Measurements from ENCODE around the gene KIF6.

Gene KIF6

DNA sequence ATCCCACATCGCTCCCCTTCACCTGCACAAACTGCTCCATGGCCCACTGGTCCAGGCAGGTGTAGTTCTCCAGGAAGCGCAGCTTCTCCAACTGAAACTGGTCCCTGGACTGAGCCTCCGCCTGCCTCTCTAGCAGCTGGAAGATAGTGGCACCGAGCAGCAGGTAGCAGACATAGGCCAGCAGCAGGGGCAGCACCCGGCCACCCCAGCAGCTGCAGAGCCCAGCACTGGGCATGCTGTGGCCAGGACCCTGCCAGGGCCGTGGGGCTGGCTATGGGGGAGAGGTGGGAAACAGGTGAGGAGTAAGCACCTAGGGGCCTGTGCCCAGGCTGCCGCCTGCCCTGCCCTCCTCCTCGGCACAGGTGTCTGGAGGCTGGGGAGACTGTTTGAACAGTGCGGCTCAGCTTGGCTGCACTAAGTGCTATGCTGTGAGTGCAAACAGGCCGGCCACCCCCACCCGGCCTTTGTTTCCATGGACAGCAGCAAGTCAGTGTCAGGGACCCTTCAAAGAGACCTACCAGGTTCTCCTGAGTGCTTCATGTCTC, 402.8 kb downstream of the KIF6 start, which contains the start of gene KCNK16:
Gene KCNK16 (minus strand): TSS at position 397 of the 545 bp plus-strand sequence. CDS start 162 bp downstream, at position 235.
- no peak within 1 kb of the TSS for H3K4me3 ChIP-seq (ENCODE audit: insufficient read depth, low read depth, low read length, poor library complexity, severe bottlenecking)
- no peaks in the 10 kb centered on the region for H3K36me3 ChIP-seq (ENCODE audit: control insufficient read depth, insufficient read depth, low read length)
- H3K27me3 ChIP-seq (replicated peaks; ENCODE audit: control insufficient read depth, insufficient read depth, low read length, poor library complexity, severe bottlenecking): no peaks in the 10 kb centered on the region
- DNase-seq: no peak
- H3K27ac ChIP-seq (ENCODE audit: insufficient read depth, low read length, poor library complexity, severe bottlenecking): no peak within 1 kb of the TSS
- H3K9me3 ChIP-seq (ENCODE audit: control insufficient read depth, low read length): no peaks in the 10 kb centered on the region
- H3K4me1 ChIP-seq (ENCODE audit: control insufficient read depth, insufficient read depth, low read length, poor library complexity, severe bottlenecking): no peaks in the 10 kb centered on the region

DNA sequence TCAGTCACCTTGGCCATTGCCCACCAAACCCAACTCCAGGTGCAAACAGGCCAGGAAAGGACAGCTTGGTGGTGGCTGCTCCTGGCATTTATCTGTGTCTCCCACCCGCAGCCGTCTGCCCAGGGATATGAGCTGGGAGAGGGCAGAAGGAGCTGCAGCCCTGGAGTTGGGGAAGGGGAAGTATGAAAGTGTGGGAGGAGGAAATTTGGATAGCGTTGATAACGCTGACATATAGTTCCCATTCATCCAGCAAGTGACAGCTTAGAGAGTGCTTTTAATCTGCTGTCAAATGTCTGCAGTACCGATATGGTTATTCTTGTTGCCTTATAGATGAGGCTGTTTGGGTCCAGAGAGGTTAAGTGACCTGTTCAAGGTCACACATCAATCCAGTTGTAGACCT, 403.4 kb downstream of the KIF6 start:
- no peak for DNase-seq
- H3K4me3 ChIP-seq (ENCODE audit: insufficient read depth, low read depth, low read length, poor library complexity, severe bottlenecking): no peak overlapping the region
- H3K27me3 ChIP-seq (replicated peaks; ENCODE audit: control insufficient read depth, insufficient read depth, low read length, poor library complexity, severe bottlenecking): no peaks in the 10 kb centered on the region
- H3K4me1 ChIP-seq (ENCODE audit: control insufficient read depth, insufficient read depth, low read length, poor library complexity, severe bottlenecking): no peaks in the 10 kb centered on the region
- H3K36me3 ChIP-seq (ENCODE audit: control insufficient read depth, insufficient read depth, low read length): no peaks in the 10 kb centered on the region
- H3K9me3 ChIP-seq (ENCODE audit: control insufficient read depth, low read length): no peaks in the 10 kb centered on the region
- H3K27ac ChIP-seq (ENCODE audit: insufficient read depth, low read length, poor library complexity, severe bottlenecking): no peak overlapping the region

DNA sequence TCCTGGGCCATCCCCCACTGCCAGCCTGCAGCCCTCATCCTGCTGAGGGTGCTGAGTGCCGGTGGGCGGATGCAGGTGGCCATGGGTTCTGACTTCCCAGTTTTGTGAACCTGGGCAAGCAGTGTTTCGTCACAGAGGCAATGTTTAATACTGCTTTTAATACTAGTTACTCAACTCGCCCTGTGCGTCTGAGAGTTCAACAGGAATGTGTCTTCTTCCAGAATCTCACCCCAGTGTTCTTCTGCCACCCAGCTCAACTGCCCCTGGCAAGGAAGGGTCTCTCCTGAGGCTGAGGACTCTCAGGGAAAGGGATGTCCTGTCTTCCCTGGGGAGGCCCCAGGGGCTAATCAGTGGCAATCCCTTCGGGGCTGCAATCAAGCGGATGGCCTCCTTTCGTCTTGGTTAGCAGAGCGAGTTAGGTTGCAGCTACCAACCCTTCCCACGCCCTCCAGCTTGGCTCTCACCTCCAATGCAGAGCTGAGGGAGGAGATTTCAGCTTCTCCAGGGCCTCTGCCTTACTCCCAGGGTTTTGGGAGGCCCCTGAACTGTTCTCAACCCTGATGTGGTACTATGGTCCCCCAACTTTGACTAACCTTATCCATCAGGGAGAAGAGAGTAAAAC, 404.7 kb downstream of the KIF6 start:
- no peak overlapping the region for H3K27ac ChIP-seq (ENCODE audit: insufficient read depth, low read length, poor library complexity, severe bottlenecking)
- H3K4me3 ChIP-seq (ENCODE audit: insufficient read depth, low read depth, low read length, poor library complexity, severe bottlenecking): no peak overlapping the region
- peaks cover 3% of the 10 kb centered on the region for H3K27me3 ChIP-seq (replicated peaks; ENCODE audit: control insufficient read depth, insufficient read depth, low read length, poor library complexity, severe bottlenecking)
- DNase-seq: no peak
- no peaks in the 10 kb centered on the region for H3K36me3 ChIP-seq (ENCODE audit: control insufficient read depth, insufficient read depth, low read length)
- H3K9me3 ChIP-seq (ENCODE audit: control insufficient read depth, low read length): no peaks in the 10 kb centered on the region
- no peaks in the 10 kb centered on the region for H3K4me1 ChIP-seq (ENCODE audit: control insufficient read depth, insufficient read depth, low read length, poor library complexity, severe bottlenecking)

DNA sequence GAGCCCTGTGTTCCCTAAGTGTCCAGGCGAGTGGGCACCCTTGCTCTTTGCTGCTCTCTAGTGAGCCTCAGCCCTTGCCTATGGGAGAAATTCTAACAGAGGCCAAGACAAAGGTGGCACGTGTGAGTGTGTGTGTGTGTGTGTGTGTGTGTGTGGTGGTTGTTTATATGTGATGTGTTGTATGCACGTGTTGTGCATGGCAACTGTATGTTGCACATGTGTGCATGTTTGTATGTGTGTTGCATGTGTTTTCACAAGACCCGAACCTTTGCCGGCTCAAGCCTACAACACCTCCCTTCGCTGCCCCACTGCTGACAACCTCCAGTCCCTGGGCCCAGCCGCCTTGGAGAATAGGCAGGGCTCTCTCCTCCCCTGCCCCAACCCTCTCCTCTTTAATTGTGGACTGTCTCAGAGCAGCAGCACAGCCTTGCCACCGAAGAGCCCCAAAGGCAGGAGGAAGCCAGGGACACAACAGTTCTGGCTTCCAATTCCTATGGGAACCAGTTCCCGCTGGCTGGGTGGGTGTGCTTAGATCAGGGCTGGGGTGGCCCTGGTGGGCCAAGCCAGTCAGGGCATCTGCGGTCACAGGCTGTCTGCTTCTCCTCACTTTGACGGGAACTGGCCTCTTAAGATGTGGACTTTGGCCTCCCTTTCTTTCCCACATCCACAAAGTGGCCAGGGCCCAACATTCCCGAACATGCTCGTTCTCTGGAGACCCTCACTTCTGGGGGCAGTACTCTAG, 405.4 kb downstream of the KIF6 start:
- no peaks in the 10 kb centered on the region for H3K4me1 ChIP-seq (ENCODE audit: control insufficient read depth, insufficient read depth, low read length, poor library complexity, severe bottlenecking)

DNA sequence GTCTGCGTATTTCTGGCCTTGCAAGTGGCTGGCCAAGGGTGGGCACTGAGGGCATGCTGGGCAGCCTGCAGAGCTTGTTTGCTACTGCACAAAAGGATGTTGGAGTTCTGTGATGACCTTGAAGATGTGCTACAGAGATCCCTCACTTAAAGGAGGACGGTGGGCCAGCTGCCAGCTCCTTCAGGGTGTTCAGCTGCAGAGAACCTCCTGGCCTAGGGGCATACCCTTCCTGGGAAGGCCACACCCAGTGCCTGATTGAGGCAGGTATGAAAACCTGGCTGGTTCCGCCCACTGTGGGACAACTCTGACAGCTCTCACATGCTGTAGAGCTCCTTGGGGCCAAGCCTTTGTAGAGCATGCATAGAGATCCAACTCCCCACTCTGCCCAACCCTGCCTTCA, 408.0 kb downstream of the KIF6 start:
- Histone ChIP-seq H3K4me3 (ENCODE audit: insufficient read depth, low read depth, low read length, poor library complexity, severe bottlenecking) (no peak overlapping the region), H3K27ac (ENCODE audit: insufficient read depth, low read length, poor library complexity, severe bottlenecking) (no peak overlapping the region), H3K9me3 (ENCODE audit: control insufficient read depth, low read length) (no peaks in the 10 kb centered on the region), H3K4me1 (ENCODE audit: control insufficient read depth, insufficient read depth, low read length, poor library complexity, severe bottlenecking) (peaks cover 5% of the 10 kb centered on the region), H3K27me3 (replicated peaks; ENCODE audit: control insufficient read depth, insufficient read depth, low read length, poor library complexity, severe bottlenecking) (peaks cover 13% of the 10 kb centered on the region), H3K36me3 (ENCODE audit: control insufficient read depth, insufficient read depth, low read length) (no peaks in the 10 kb centered on the region)
- no peak for DNase-seq

More for the DNA sequence above, 405.4 kb downstream of the KIF6 start:
- Histone ChIP-seq H3K9me3 (ENCODE audit: control insufficient read depth, low read length) (no peaks in the 10 kb centered on the region), H3K36me3 (ENCODE audit: control insufficient read depth, insufficient read depth, low read length) (no peaks in the 10 kb centered on the region), H3K27me3 (replicated peaks; ENCODE audit: control insufficient read depth, insufficient read depth, low read length, poor library complexity, severe bottlenecking) (peaks cover 3% of the 10 kb centered on the region), H3K4me3 (ENCODE audit: insufficient read depth, low read depth, low read length, poor library complexity, severe bottlenecking) (no peak overlapping the region), H3K27ac (ENCODE audit: insufficient read depth, low read length, poor library complexity, severe bottlenecking) (no peak overlapping the region)
- DNase-seq: no peak

DNA sequence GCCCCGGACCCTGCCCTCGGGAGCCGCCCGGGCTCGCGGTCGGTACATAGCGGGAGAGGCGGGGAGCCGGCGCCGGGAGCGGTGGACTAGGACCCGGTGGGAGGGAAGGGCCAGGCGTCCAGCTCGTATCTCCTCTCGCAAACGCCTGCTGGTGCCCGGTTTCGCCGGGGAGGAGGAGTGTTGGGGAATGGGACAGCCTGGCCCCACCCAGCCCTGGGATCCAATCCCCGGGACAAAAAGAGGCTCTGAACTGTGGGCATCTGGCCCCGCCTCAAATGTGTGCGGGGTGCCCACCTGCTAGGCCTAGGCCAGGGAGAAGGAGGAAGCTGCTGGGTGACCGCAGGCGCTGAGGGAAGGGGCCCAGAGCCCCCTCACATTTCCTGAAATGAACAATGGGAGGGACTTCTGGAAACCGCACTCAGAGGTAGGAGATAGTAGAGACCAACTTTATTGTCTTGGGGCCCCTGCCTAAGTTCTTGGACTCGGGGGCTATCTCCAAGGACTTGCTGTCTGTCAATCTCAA, 410.9 kb downstream of the KIF6 start, which contains the start of gene KCNK17:
Gene KCNK17 (minus strand): TSS at position 147 of the 523 bp plus-strand sequence. CDS start 99 bp downstream, at position 48.
- H3K36me3 ChIP-seq (ENCODE audit: control insufficient read depth, insufficient read depth, low read length): no peaks in the 10 kb centered on the region
- no peak within 1 kb of the TSS for H3K4me3 ChIP-seq (ENCODE audit: insufficient read depth, low read depth, low read length, poor library complexity, severe bottlenecking)
- peaks cover 5% of the 10 kb centered on the region for H3K4me1 ChIP-seq (ENCODE audit: control insufficient read depth, insufficient read depth, low read length, poor library complexity, severe bottlenecking)
- no peak within 1 kb of the TSS for H3K27ac ChIP-seq (ENCODE audit: insufficient read depth, low read length, poor library complexity, severe bottlenecking)
- no peaks in the 10 kb centered on the region for H3K9me3 ChIP-seq (ENCODE audit: control insufficient read depth, low read length)
- no peak for DNase-seq
- peaks cover 13% of the 10 kb centered on the region for H3K27me3 ChIP-seq (replicated peaks; ENCODE audit: control insufficient read depth, insufficient read depth, low read length, poor library complexity, severe bottlenecking)

DNA sequence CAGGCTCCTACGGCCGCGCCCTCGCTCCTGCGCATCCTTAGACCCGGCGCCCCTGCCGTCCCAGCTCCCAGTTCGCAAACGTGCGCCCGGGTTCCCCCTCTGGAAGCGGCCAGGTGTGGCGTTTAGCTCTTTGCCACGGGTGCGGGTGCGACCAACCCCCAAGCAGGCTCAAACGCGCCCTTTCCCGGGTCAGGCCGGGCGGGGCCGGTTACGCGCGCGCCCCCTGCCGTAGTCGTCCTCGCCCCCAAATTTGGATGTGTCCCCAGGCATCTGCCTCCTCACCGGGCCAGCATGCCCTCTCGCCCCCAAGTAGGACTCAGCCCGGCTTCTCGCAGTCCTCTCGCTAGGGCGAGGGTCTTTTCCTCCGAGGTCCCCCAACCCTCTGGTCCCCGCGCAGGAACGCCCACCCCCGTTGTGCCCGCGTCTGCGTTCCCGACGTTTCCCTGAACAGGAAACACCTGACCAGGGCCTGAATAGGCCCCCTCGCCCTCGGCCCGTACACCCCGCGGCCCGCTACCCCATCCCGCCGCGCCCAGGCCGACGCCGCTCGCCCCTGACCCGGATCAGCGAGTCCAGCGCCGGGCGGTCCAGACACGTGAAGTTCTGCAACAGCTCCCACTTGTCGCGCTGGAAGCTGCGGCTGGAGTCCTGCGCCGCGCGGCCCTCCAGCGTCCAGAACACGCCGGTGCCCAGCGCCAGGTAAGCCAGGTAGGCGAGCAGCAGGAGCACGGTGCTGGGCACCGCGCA, 411.5 kb downstream of the KIF6 start:
- H3K27me3 ChIP-seq (replicated peaks; ENCODE audit: control insufficient read depth, insufficient read depth, low read length, poor library complexity, severe bottlenecking): peaks cover 13% of the 10 kb centered on the region
- peaks cover 5% of the 10 kb centered on the region for H3K4me1 ChIP-seq (ENCODE audit: control insufficient read depth, insufficient read depth, low read length, poor library complexity, severe bottlenecking)
- H3K9me3 ChIP-seq (ENCODE audit: control insufficient read depth, low read length): no peaks in the 10 kb centered on the region
- H3K36me3 ChIP-seq (ENCODE audit: control insufficient read depth, insufficient read depth, low read length): no peaks in the 10 kb centered on the region
- no peak overlapping the region for H3K4me3 ChIP-seq (ENCODE audit: insufficient read depth, low read depth, low read length, poor library complexity, severe bottlenecking)
- no peak for DNase-seq
- no peak overlapping the region for H3K27ac ChIP-seq (ENCODE audit: insufficient read depth, low read length, poor library complexity, severe bottlenecking)

DNA sequence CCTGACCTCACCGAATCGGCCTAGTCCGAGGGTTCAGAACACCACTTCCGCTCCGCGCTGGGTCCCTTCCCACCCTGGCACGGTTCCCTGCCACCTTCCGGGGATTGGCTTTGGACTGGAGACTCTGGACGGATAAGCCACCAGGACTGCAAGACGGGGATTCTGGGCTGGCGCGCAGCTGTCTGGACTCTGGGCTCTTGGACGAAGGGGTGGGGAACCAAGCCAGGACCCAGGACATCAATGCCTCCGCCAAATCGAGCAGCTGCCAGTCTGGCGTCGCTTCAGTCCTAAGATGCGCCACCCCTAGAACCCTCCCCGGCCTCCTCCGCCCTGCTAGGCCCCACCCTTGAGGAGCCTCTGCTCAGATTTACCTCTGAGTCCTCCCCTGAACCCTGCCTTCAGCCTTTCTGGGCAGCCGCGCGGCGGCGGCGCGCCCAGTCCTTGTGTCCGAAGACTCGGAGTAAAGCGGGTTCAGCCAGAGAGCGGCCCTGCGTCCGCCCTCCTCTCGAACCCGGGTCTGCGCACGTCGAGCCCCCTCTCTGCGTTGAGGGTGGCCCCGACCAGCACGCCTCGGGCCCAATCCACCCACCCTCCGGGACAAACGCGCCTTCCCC, 412.2 kb downstream of the KIF6 start:
- no peak overlapping the region for H3K27ac ChIP-seq (ENCODE audit: insufficient read depth, low read length, poor library complexity, severe bottlenecking)
- H3K9me3 ChIP-seq (ENCODE audit: control insufficient read depth, low read length): no peaks in the 10 kb centered on the region
- H3K4me1 ChIP-seq (ENCODE audit: control insufficient read depth, insufficient read depth, low read length, poor library complexity, severe bottlenecking): peaks cover 5% of the 10 kb centered on the region
- H3K36me3 ChIP-seq (ENCODE audit: control insufficient read depth, insufficient read depth, low read length): no peaks in the 10 kb centered on the region
- H3K4me3 ChIP-seq (ENCODE audit: insufficient read depth, low read depth, low read length, poor library complexity, severe bottlenecking): no peak overlapping the region
- H3K27me3 ChIP-seq (replicated peaks; ENCODE audit: control insufficient read depth, insufficient read depth, low read length, poor library complexity, severe bottlenecking): peaks cover 13% of the 10 kb centered on the region
- no peak for DNase-seq

DNA sequence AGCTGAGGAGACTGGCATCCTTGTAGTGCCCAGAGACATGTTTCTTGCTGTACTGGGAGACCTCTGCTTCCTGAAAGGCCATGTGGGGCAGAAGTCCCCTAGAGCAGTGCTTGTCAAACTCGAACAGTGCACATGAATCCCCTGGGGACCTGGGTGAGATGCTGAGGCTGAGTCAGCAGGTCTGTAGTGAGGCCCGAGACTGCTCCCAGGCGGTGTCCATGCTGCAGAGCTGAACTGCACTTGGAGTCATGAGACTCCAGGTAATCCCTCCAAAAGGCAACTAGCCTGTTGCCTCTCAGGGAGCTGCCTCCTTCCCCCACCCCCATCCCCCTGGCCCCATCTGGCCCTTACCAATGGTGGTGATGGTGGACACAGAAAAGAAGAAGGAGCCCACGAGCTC, 414.7 kb downstream of the KIF6 start:
- Histone ChIP-seq H3K4me1 (ENCODE audit: control insufficient read depth, insufficient read depth, low read length, poor library complexity, severe bottlenecking) (peaks cover 5% of the 10 kb centered on the region), H3K4me3 (ENCODE audit: insufficient read depth, low read depth, low read length, poor library complexity, severe bottlenecking) (no peak overlapping the region), H3K36me3 (ENCODE audit: control insufficient read depth, insufficient read depth, low read length) (no peaks in the 10 kb centered on the region), H3K9me3 (ENCODE audit: control insufficient read depth, low read length) (no peaks in the 10 kb centered on the region), H3K27ac (ENCODE audit: insufficient read depth, low read length, poor library complexity, severe bottlenecking) (no peak overlapping the region), H3K27me3 (replicated peaks; ENCODE audit: control insufficient read depth, insufficient read depth, low read length, poor library complexity, severe bottlenecking) (peaks cover 11% of the 10 kb centered on the region)
- no peak for DNase-seq

Measured in effector memory CD4-positive, alpha-beta T cell (primary cell).